A673 (cell line): ENCODE data around the gene PDE4B.

Source experiments
- CTCF ChIP-seq: fragments of 300-800, 200-600 bp; sonication (generic); conservative IDR thresholded peaks from 2 replicates; pipeline ENCODE4 v1.5.1; 2017; ENCODE audit warnings: low read depth, mild to moderate bottlenecking, antibody characterized with exemption, low read length, moderate library complexity, mixed read lengths
- EZH2 ChIP-seq: fragments of 200-600 bp; sonication (generic); IDR thresholded peaks from 2 replicates; pipeline ENCODE4 v1.6.1; 2017; ENCODE audit warnings: borderline replicate concordance, low read depth, mild to moderate bottlenecking, mixed read lengths, antibody characterized with exemption, low read length; ENCODE audit not compliant: poor library complexity, severe bottlenecking

- TF ChIP-seq CTCF = no peak
- no peak for TF ChIP-seq EZH2
Measured at GRCh38 chr1:65824103-65824502, 31.4 kb downstream of the PDE4B start.
